NCI-H1694 treated with DMSO at 0.1 percent for 48 hours (cell line): Measurements from ENCODE around the gene LMO7.
"Not testable (repeated sequence)": the region's sequence is repeated elsewhere in the genome, so short reads cannot be mapped to it uniquely, and the experiment has no call there.

Experiments used
- DNase-seq: peaks from one replicate; lab custom pipeline; 2025; lab: John Stamatoyannopoulos, UW

The LMO7 gene

GRCh38 chr13:75771818-75772217, 135.7 kb downstream of the LMO7 start:
- no peak for DNase-seq

GRCh38 chr13:75774176-75774575, 138.0 kb downstream of the LMO7 start:
- DNase-seq, result no peak

GRCh38 chr13:75776550-75776949, 140.4 kb downstream of the LMO7 start:
- no peak for DNase-seq

GRCh38 chr13:75779393-75779792, 143.3 kb downstream of the LMO7 start:
- no peak for DNase-seq

GRCh38 chr13:75780103-75780502, 144.0 kb downstream of the LMO7 start:
- not testable (repeated sequence) for DNase-seq

- DNase-seq, result no peak
Measured at GRCh38 chr13:75782985-75783384, 146.9 kb downstream of the LMO7 start.

- no peak for DNase-seq
Measured at GRCh38 chr13:75784003-75784402, 147.9 kb downstream of the LMO7 start.

GRCh38 chr13:75785130-75785529, 149.0 kb downstream of the LMO7 start:
- DNase-seq, result no peak

- no peak for DNase-seq
Measured at GRCh38 chr13:75787249-75787928, 151.3 kb downstream of the LMO7 start.

- DNase-seq, result no peak
Measured at GRCh38 chr13:75788481-75788981, 152.4 kb downstream of the LMO7 start.

GRCh38 chr13:75789451-75790197, 153.5 kb downstream of the LMO7 start:
- no peak for DNase-seq

GRCh38 chr13:75790198-75790970, 154.3 kb downstream of the LMO7 start:
- no peak for DNase-seq

- no peak for DNase-seq
Measured at GRCh38 chr13:75792526-75793187, 156.5 kb downstream of the LMO7 start.

- DNase-seq, result not testable (repeated sequence)
Measured at GRCh38 chr13:75793188-75793567, 157.0 kb downstream of the LMO7 start.

- no peak for DNase-seq
Measured at GRCh38 chr13:75794663-75795062, 158.5 kb downstream of the LMO7 start.

- no peak for DNase-seq
Measured at GRCh38 chr13:75795274-75795673, 159.1 kb downstream of the LMO7 start.

- DNase-seq, result no peak
Measured at GRCh38 chr13:75796825-75797224, 160.7 kb downstream of the LMO7 start.

GRCh38 chr13:75797239-75797638, 161.1 kb downstream of the LMO7 start:
- DNase-seq, result no peak

- no peak for DNase-seq
Measured at GRCh38 chr13:75797719-75798118, 161.6 kb downstream of the LMO7 start.

- DNase-seq, result no peak
Measured at GRCh38 chr13:75798353-75799255, 162.5 kb downstream of the LMO7 start.

- DNase-seq, result no peak
Measured at GRCh38 chr13:75800545-75800944, 164.4 kb downstream of the LMO7 start.
